Measurements from ENCODE around the gene RAD23A.

GRCh38 chr19:12995596-12996405, 50.1 kb downstream of the RAD23A start:
- TF ChIP-seq POLR2A (IDR thresholded peaks at IDR 0.05; ENCODE audit: low read depth, low read length), result no peak
- TF ChIP-seq CTCF (conservative IDR thresholded peaks at IDR 0.05; ENCODE audit: low read depth, low read length), result no peak
- TF ChIP-seq RCOR1 (IDR thresholded peaks at IDR 0.05; ENCODE audit: insufficient replicate concordance, low read length), result no peak
- TF ChIP-seq BHLHE40 (IDR thresholded peaks at IDR 0.05; ENCODE audit: low read depth, low read length), result peak; percentile 64
- TF ChIP-seq FOS (IDR thresholded peaks at IDR 0.05; ENCODE audit: low read depth, low read length), result no peak
- TF ChIP-seq RFX5 (IDR thresholded peaks at IDR 0.05; ENCODE audit: low read depth, low read length), result no peak
- no peak for TF ChIP-seq RAD21 (IDR thresholded peaks at IDR 0.05; ENCODE audit: low read length)
- no peak for TF ChIP-seq USF2 (IDR thresholded peaks at IDR 0.05; ENCODE audit: low read depth, low read length)

Data from IMR-90 (cell line).